Trophoblast cell (in vitro differentiated cells and primary cell): Measurements from ENCODE around the gene AIPL1.
A peak's percentile ranks its signal among the peaks of the same experiment; 100 is the strongest.

Source experiments
- DNase-seq, 2 donors: peaks; one replicate each; pipeline ENCODE4 v3.0.0-alpha.2; 2016
- H2AFZ ChIP-seq: 2 replicates; pipeline ENCODE4 v1.6.1; 2013; ENCODE audit warnings: low read length, moderate library complexity, mild to moderate bottlenecking; ENCODE audit not compliant: insufficient read depth, poor library complexity
- H2AK5ac ChIP-seq: 2 replicates; pipeline ENCODE4 v1.6.1; 2013; ENCODE audit warnings: mild to moderate bottlenecking, low read length
- H2BK120ac ChIP-seq: 2 replicates; pipeline ENCODE4 v1.6.1; 2013; ENCODE audit warnings: low read length, mild to moderate bottlenecking, moderate library complexity; ENCODE audit not compliant: insufficient read depth, poor library complexity
- H2BK12ac ChIP-seq: 2 replicates; pipeline ENCODE4 v1.6.1; 2013; ENCODE audit warnings: mild to moderate bottlenecking, low read length, moderate library complexity
- H2BK5ac ChIP-seq: 2 replicates; pipeline ENCODE4 v1.6.1; 2013; ENCODE audit warnings: low read length, low read depth, moderate library complexity, mild to moderate bottlenecking; ENCODE audit not compliant: poor library complexity
- H3K14ac ChIP-seq: 2 replicates; pipeline ENCODE4 v1.6.1; 2013; ENCODE audit warnings: mild to moderate bottlenecking, low read length
- H3K18ac ChIP-seq: 2 replicates; pipeline ENCODE4 v1.6.1; 2013; ENCODE audit warnings: mild to moderate bottlenecking, low read length
- H3K23ac ChIP-seq: 2 replicates; pipeline ENCODE4 v1.6.1; 2013; ENCODE audit warnings: low read length
- H3K27ac ChIP-seq: 2 replicates; pipeline ENCODE4 v1.5.1; 2013; ENCODE audit warnings: low read depth, mild to moderate bottlenecking, inconsistent platforms, low read length, moderate library complexity
- H3K27me3 ChIP-seq: 2 replicates; pipeline ENCODE4 v1.6.1; 2013; ENCODE audit warnings: inconsistent platforms, mild to moderate bottlenecking, low read length, moderate library complexity; ENCODE audit not compliant: insufficient read depth
- H3K36me3 ChIP-seq, 2 experiments: 1 replicate in 1 of 2; 2 replicates in 1 of 2; pipeline ENCODE4 v1.6.1; 2013; ENCODE audit warnings: low read length in 2 of 2, mild to moderate bottlenecking in 2 of 2, moderate library complexity in 1 of 2; ENCODE audit not compliant: insufficient read depth in 2 of 2, control insufficient read depth in 1 of 2
- H3K4ac ChIP-seq: 2 replicates; pipeline ENCODE4 v1.6.1; 2013; ENCODE audit warnings: low read depth, mild to moderate bottlenecking, low read length, moderate library complexity
- H3K4me1 ChIP-seq, 2 experiments: 1 replicate in 1 of 2; 2 replicates in 1 of 2; pipeline ENCODE4 v1.6.1; 2013; ENCODE audit warnings: low read length in 2 of 2, mild to moderate bottlenecking in 2 of 2, moderate library complexity in 1 of 2; ENCODE audit not compliant: insufficient read depth in 2 of 2, control insufficient read depth in 1 of 2
- H3K4me2 ChIP-seq: 2 replicates; pipeline ENCODE4 v1.6.1; 2013; ENCODE audit warnings: inconsistent platforms, mild to moderate bottlenecking, low read length, moderate library complexity
- H3K4me3 ChIP-seq: 2 replicates; pipeline ENCODE4 v1.5.1; 2013; ENCODE audit warnings: mild to moderate bottlenecking, low read depth, low read length, inconsistent platforms
- H3K79me1 ChIP-seq: one replicate; pipeline ENCODE4 v1.6.1; 2013; ENCODE audit warnings: low read length
- H3K79me2 ChIP-seq: 2 replicates; pipeline ENCODE4 v1.6.1; 2013; ENCODE audit warnings: low read length, mild to moderate bottlenecking; ENCODE audit not compliant: control insufficient read depth, insufficient read depth, poor library complexity
- H3K9ac ChIP-seq: 2 replicates; pipeline ENCODE4 v1.6.1; 2013; ENCODE audit warnings: mild to moderate bottlenecking, low read length
- H3K9me3 ChIP-seq: 2 replicates; pipeline ENCODE4 v1.6.1; 2013; ENCODE audit warnings: low read depth, mild to moderate bottlenecking, control low read depth, inconsistent platforms, low read length; ENCODE audit not compliant: insufficient read depth
- H4K12ac ChIP-seq: 2 replicates; pipeline ENCODE4 v1.6.1; 2013; ENCODE audit warnings: low read depth, mild to moderate bottlenecking, low read length, moderate library complexity
- H4K8ac ChIP-seq: 2 replicates; pipeline ENCODE4 v1.6.1; 2013; ENCODE audit warnings: low read depth, mild to moderate bottlenecking, low read length, moderate library complexity
- H4K91ac ChIP-seq: one replicate; pipeline ENCODE4 v1.6.1; 2013; ENCODE audit warnings: low read depth, mild to moderate bottlenecking, low read length, moderate library complexity
- WGBS: extraction: QIAGEN DNeasy Blood & Tissue Kit; methylation state at CpG from one replicate; pipeline ENCODE4 v1.1.7; 2013; ENCODE audit warnings: missing lambda C conversion rate; ENCODE audit not compliant: insufficient read length, insufficient coverage; ENCODE audit errors: extremely low coverage; 5-methylcytosine and 5-hydroxymethylcytosine counted together

Gene AIPL1

GRCh38 chr17:6429266-6429665 is 5.7 kb downstream of the AIPL1 start:
- no peak overlapping the region for H3K4me3 ChIP-seq
- no peak overlapping the region for H4K91ac ChIP-seq
- no peak overlapping the region for H3K4ac ChIP-seq
- no peaks in the 10 kb centered on the region for H3K4me1 ChIP-seq
- no CpG with 5 or more reads among the region's 7 CpGs for WGBS
- H2BK120ac ChIP-seq = no peak overlapping the region
- no peak overlapping the region for H2AK5ac ChIP-seq
- no peak for DNase-seq
- no peak overlapping the region for H3K9ac ChIP-seq
- H3K36me3 ChIP-seq = no peaks in the 10 kb centered on the region
- no peaks in the 10 kb centered on the region for H3K9me3 ChIP-seq
- no peaks in the 10 kb centered on the region for H3K27me3 ChIP-seq
- no peak overlapping the region for H3K27ac ChIP-seq
- no peak overlapping the region for H4K8ac ChIP-seq
- no peak overlapping the region for H4K12ac ChIP-seq
- no peak overlapping the region for H2AFZ ChIP-seq
- no peak overlapping the region for H3K18ac ChIP-seq
- H3K79me2 ChIP-seq = no peaks in the 10 kb centered on the region
- no peaks in the 10 kb centered on the region for H3K79me1 ChIP-seq
- no peak overlapping the region for H2BK12ac ChIP-seq
- no peak overlapping the region for H2BK5ac ChIP-seq
- no peak overlapping the region for H3K23ac ChIP-seq
- no peak overlapping the region for H3K4me2 ChIP-seq
- H3K14ac ChIP-seq = no peak overlapping the region

GRCh38 chr17:6428207-6428965 is 6.5 kb downstream of the AIPL1 start:
- Histone ChIP-seq H3K4me3 (no peak overlapping the region), H3K14ac (no peak overlapping the region), H3K27me3 (no peaks in the 10 kb centered on the region), H4K8ac (no peak overlapping the region), H2AFZ (no peak overlapping the region), H2AK5ac (no peak overlapping the region), H3K27ac (no peak overlapping the region), H4K91ac (no peak overlapping the region), H2BK5ac (no peak overlapping the region), H3K9ac (no peak overlapping the region), H2BK120ac (no peak overlapping the region), H3K36me3 (no peaks in the 10 kb centered on the region), H3K4me2 (no peak overlapping the region), H4K12ac (no peak overlapping the region), H3K9me3 (no peaks in the 10 kb centered on the region), H3K79me2 (no peaks in the 10 kb centered on the region), H3K4ac (no peak overlapping the region), H2BK12ac (no peak overlapping the region), H3K23ac (no peak overlapping the region), H3K4me1 (no peaks in the 10 kb centered on the region), H3K18ac (no peak overlapping the region), H3K79me1 (no peaks in the 10 kb centered on the region)
- DNase-seq = no peak
- WGBS = no CpG with 5 or more reads among the region's 17 CpGs

- Histone ChIP-seq H3K27me3 (no peaks in the 10 kb centered on the region), H3K36me3 (no peaks in the 10 kb centered on the region), H3K4ac (no peak overlapping the region), H3K4me3 (no peak overlapping the region), H3K9me3 (no peaks in the 10 kb centered on the region), H2BK12ac (no peak overlapping the region), H3K14ac (no peak overlapping the region), H4K12ac (no peak overlapping the region), H2AFZ (no peak overlapping the region), H3K79me1 (no peaks in the 10 kb centered on the region), H4K91ac (no peak overlapping the region), H3K79me2 (no peaks in the 10 kb centered on the region), H2AK5ac (no peak overlapping the region), H2BK5ac (no peak overlapping the region), H3K23ac (no peak overlapping the region), H3K9ac (no peak overlapping the region), H2BK120ac (no peak overlapping the region), H3K4me2 (no peak overlapping the region), H3K4me1 (no peaks in the 10 kb centered on the region), H4K8ac (no peak overlapping the region), H3K27ac (no peak overlapping the region), H3K18ac (no peak overlapping the region)
- no CpG with 5 or more reads among the region's 7 CpGs for WGBS
- peak in 1 of 2 donors; percentile 11 for DNase-seq
Observed at GRCh38 chr17:6427279-6427781, 7.6 kb downstream of the AIPL1 start.

GRCh38 chr17:6426356-6427101 is 8.4 kb downstream of the AIPL1 start:
- H3K9ac ChIP-seq = no peak overlapping the region
- H3K36me3 ChIP-seq = no peaks in the 10 kb centered on the region
- H3K4me1 ChIP-seq = no peaks in the 10 kb centered on the region
- no CpG with 5 or more reads among the region's 25 CpGs for WGBS
- H3K27me3 ChIP-seq = no peaks in the 10 kb centered on the region
- no peak for DNase-seq
- no peak overlapping the region for H4K91ac ChIP-seq
- no peak overlapping the region for H3K4me3 ChIP-seq
- H3K27ac ChIP-seq = no peak overlapping the region
- no peak overlapping the region for H3K18ac ChIP-seq
- no peak overlapping the region for H2BK12ac ChIP-seq
- H3K14ac ChIP-seq = no peak overlapping the region
- no peak overlapping the region for H3K4ac ChIP-seq
- H2BK5ac ChIP-seq = no peak overlapping the region
- H3K4me2 ChIP-seq = no peak overlapping the region
- no peaks in the 10 kb centered on the region for H3K79me1 ChIP-seq
- no peak overlapping the region for H4K12ac ChIP-seq
- H3K79me2 ChIP-seq = no peaks in the 10 kb centered on the region
- H4K8ac ChIP-seq = no peak overlapping the region
- no peaks in the 10 kb centered on the region for H3K9me3 ChIP-seq
- no peak overlapping the region for H2AFZ ChIP-seq
- H3K23ac ChIP-seq = no peak overlapping the region
- H2AK5ac ChIP-seq = no peak overlapping the region
- no peak overlapping the region for H2BK120ac ChIP-seq
